ENCODE measurements around the gene PEMT. TPM values are rescaled to one million over a fixed set of nuclear protein-coding genes. Genes with fewer than 3 reads are reported as not detected.

Gene PEMT
- total RNA-seq, 1 experiment from 2014 or later, result 53.1 TPM

DNA sequence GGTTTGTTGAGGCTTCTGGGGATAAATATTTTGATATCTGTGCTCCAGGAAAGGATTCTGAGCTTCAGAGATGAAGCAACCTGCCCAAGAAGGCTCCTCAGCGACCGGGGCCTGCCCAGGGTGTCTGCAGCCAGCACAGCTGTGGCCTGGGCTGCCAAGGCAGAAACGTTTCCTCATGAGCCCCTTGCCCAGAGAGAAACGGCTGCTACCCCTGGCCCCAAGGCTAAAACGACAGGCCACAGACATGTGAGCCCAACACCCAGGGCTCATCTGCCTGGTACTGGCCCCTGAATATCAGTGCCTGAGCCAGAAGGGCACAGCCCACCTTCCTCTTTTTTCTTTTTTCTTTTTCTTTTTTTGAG is 49.9 kb downstream of the PEMT start (continued):
- TF ChIP-seq ZNF263 (CRISPR knock-in tag; IDR thresholded peaks at IDR 0.05; ENCODE audit: low read depth) (no peak), NFE2L1 (CRISPR knock-in tag; IDR thresholded peaks at IDR 0.05) (no peak), CREM (CRISPR knock-in tag; IDR thresholded peaks at IDR 0.05) (no peak), ZNF121 (CRISPR knock-in tag; IDR thresholded peaks at IDR 0.05) (no peak), MYBL2 (CRISPR knock-in tag; IDR thresholded peaks at IDR 0.05) (no peak)
- TF ChIP-seq, protein P1, sequence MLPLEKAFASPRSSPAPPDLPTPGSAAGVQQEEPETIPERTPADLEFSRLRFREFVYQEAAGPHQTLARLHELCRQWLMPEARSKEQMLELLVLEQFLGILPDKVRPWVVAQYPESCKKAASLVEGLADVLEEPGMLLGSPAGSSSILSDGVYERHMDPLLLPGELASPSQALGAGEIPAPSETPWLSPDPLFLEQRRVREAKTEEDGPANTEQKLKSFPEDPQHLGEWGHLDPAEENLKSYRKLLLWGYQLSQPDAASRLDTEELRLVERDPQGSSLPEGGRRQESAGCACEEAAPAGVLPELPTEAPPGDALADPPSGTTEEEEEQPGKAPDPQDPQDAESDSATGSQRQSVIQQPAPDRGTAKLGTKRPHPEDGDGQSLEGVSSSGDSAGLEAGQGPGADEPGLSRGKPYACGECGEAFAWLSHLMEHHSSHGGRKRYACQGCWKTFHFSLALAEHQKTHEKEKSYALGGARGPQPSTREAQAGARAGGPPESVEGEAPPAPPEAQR (CRISPR knock-in tag; IDR thresholded peaks at IDR 0.05), result no peak

DNA sequence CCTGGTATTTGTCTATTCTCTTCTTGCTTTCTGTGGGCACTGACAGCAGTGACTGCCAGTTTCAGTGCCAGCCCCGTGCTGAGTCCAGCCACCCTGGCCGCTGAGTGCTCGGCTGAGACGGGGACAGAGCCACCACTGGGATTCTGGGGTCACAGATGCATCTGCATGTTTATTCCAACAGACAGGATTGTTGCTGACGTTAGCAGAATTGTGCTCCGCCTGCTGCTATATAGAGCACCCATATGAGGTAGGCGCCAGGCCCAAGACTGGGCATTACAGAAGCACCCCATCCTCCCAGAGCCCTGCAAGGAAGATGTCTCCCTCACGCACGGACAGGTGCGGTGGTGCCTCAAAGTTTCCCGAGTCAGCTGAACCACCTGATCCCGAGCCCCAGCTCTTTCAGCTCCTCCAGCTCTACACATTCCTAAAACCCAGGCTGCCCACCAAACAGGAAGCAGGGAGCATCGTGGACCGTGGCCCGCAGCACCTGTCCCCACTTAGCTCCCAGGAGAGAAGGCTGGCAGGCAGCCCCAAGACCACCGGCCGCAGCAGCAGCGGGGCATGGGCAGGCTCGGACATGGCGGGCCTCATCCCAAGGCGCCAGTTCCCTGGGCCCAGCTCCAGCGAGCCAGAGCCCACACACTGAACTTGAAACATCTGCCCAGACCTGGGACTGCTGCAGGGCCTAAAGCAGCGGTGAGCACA is 50.4 kb downstream of the PEMT start:
- Mint-ChIP-seq H3K9me3 (no peaks in the 10 kb centered on the region), H3K4me3 (no peak overlapping the region), H3K27me3 (ENCODE audit: low read depth) (no peaks in the 10 kb centered on the region), H3K36me3 (no peaks in the 10 kb centered on the region), H3K4me1 (peaks cover 4% of the 10 kb centered on the region; the same call in 1 of the 2 replicates), H3K27ac (0 out of 2 replicates have a peak overlapping the region, but pooled peaks have one; percentile 4)
- ATAC-seq (no peak), DNase-seq (ENCODE audit: low spot score) (no peak)
- ChIA-PET CTCF (interaction anchor here (1.1 to 3.1 kb wide), 2 partner anchors 28 to 44 kb away, joined by 5 to 16 read pairs; no protein-coding TSS in a partner anchor), POLR2A (no interaction called here)
- TF ChIP-seq, protein P2, sequence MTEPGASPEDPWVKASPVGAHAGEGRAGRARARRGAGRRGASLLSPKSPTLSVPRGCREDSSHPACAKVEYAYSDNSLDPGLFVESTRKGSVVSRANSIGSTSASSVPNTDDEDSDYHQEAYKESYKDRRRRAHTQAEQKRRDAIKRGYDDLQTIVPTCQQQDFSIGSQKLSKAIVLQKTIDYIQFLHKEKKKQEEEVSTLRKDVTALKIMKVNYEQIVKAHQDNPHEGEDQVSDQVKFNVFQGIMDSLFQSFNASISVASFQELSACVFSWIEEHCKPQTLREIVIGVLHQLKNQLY (CRISPR knock-in tag; IDR thresholded peaks at IDR 0.05), result no peak
- TF ChIP-seq, protein P3, sequence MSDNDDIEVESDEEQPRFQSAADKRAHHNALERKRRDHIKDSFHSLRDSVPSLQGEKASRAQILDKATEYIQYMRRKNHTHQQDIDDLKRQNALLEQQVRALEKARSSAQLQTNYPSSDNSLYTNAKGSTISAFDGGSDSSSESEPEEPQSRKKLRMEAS (CRISPR knock-in tag; IDR thresholded peaks at IDR 0.05), result no peak
- no peak for TF ChIP-seq NR2C2 (CRISPR knock-in tag; IDR thresholded peaks at IDR 0.05)
- TF ChIP-seq MYBL2 (CRISPR knock-in tag; IDR thresholded peaks at IDR 0.05), result no peak
- TF ChIP-seq NFYB (CRISPR knock-in tag; conservative IDR thresholded peaks at IDR 0.05; ENCODE audit: low read depth), result no peak
- no peak for TF ChIP-seq CREM (CRISPR knock-in tag; IDR thresholded peaks at IDR 0.05)
- TF ChIP-seq CBFB (CRISPR knock-in tag; IDR thresholded peaks at IDR 0.05; ENCODE audit: low read depth), result no peak
- TF ChIP-seq, protein P4, sequence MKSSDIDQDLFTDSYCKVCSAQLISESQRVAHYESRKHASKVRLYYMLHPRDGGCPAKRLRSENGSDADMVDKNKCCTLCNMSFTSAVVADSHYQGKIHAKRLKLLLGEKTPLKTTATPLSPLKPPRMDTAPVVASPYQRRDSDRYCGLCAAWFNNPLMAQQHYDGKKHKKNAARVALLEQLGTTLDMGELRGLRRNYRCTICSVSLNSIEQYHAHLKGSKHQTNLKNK (CRISPR knock-in tag; IDR thresholded peaks at IDR 0.05), result no peak

DNA sequence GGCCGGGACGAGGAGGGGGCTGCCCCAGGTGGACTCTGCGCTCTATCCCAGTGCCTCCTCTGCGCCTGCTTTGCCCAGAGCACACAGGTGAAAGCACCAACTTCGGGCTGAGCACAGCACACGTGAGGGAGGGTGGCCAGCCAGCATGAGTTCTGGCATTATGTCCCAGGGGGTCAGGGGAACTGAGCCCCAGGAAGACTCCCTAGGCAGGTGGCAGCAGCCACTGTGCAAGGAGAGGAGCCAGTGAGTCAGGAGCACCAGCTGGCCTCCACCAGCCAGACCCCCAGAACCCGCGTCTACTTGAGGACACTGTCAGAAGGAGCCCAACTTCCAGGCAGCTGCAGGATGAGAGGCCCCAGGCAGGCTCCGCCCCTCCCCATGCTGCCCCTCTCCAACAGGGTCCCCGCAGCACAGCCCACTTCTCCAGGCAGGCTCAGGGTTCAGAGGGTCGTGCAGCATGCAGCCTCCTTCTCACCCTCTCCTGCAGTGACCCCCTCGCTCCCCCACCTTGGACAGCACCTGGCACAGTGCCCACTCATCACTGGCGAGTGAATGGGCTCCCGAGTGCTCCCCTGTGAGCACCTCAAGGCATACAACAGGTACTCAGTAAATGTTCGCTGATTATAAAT is 51.1 kb downstream of the PEMT start:
- peak; percentile 31 for DNase-seq (ENCODE audit: low spot score)
- ATAC-seq, result peak; percentile 63
- TF ChIP-seq, protein P3 (CRISPR knock-in tag; IDR thresholded peaks at IDR 0.05), result no peak
- TF ChIP-seq EMX1 (CRISPR knock-in tag; IDR thresholded peaks at IDR 0.05), result no peak
- CTCF ChIA-PET, result interaction anchor here (1.1 to 3.1 kb wide), 4 partner anchors 28 to 45 kb away, joined by 4 to 16 read pairs (median 10); partner anchors contain the start of gene RASD1
- Mint-ChIP-seq H3K4me3 (no peak overlapping the region), H3K27ac (0 out of 2 replicates have a peak overlapping the region, but pooled peaks have one; percentile 4), H3K9me3 (no peaks in the 10 kb centered on the region), H3K27me3 (ENCODE audit: low read depth) (no peaks in the 10 kb centered on the region), H3K4me1 (peaks cover 4% of the 10 kb centered on the region; the same call in 1 of the 2 replicates), H3K36me3 (no peaks in the 10 kb centered on the region)
- POLR2A ChIA-PET, result no interaction called here

DNA sequence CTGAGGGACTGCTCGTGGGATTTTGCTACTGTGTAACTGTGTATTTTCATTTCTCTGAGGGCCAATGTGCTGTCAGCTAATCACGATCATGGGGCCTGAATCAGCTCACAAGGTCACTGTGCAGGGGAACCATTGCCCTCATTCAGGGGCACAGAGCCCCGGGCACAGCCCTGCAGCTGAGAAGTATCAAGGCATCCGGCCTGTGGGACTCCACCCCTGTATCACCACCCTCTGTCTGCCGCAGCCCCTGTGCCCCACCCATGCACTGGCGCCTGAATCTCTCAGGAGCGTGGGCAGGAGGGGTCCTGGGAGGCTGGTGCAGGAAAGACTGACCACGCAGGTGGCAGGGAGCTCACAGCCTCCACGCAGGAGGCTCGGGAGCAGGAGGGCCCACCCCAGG is 51.9 kb downstream of the PEMT start:
- ATAC-seq, result no peak
- H3K4me1 Mint-ChIP-seq, result peaks cover 4% of the 10 kb centered on the region; the same call in 1 of the 2 replicates
- ChIA-PET POLR2A (no interaction called here), CTCF (interaction anchor here (1.6 to 3.1 kb wide), 3 partner anchors 29 to 46 kb away, joined by 4 to 16 read pairs (median 14); partner anchors contain the start of gene RASD1)
- no peaks in the 10 kb centered on the region for H3K9me3 Mint-ChIP-seq
- no peak overlapping the region for H3K4me3 Mint-ChIP-seq
- peak overlapping the region; percentile 13; the same call in 1 of the 2 replicates for H3K27ac Mint-ChIP-seq
- TF ChIP-seq ELF4 (CRISPR knock-in tag; IDR thresholded peaks at IDR 0.05; ENCODE audit: low read depth) (no peak), CBFB (CRISPR knock-in tag; IDR thresholded peaks at IDR 0.05; ENCODE audit: low read depth) (no peak), IRF2 (CRISPR knock-in tag; IDR thresholded peaks at IDR 0.05; ENCODE audit: borderline replicate concordance, low read depth) (no peak), GABPB1 (CRISPR knock-in tag; IDR thresholded peaks at IDR 0.05) (no peak)
- TF ChIP-seq, protein P5, sequence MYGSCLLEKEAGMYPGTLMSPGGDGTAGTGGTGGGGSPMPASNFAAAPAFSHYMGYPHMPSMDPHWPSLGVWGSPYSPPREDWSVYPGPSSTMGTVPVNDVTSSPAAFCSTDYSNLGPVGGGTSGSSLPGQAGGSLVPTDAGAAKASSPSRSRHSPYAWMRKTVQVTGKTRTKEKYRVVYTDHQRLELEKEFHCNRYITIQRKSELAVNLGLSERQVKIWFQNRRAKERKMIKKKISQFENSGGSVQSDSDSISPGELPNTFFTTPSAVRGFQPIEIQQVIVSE (CRISPR knock-in tag; IDR thresholded peaks at IDR 0.05; ENCODE audit: borderline replicate concordance), result no peak
- TF ChIP-seq, protein P6, sequence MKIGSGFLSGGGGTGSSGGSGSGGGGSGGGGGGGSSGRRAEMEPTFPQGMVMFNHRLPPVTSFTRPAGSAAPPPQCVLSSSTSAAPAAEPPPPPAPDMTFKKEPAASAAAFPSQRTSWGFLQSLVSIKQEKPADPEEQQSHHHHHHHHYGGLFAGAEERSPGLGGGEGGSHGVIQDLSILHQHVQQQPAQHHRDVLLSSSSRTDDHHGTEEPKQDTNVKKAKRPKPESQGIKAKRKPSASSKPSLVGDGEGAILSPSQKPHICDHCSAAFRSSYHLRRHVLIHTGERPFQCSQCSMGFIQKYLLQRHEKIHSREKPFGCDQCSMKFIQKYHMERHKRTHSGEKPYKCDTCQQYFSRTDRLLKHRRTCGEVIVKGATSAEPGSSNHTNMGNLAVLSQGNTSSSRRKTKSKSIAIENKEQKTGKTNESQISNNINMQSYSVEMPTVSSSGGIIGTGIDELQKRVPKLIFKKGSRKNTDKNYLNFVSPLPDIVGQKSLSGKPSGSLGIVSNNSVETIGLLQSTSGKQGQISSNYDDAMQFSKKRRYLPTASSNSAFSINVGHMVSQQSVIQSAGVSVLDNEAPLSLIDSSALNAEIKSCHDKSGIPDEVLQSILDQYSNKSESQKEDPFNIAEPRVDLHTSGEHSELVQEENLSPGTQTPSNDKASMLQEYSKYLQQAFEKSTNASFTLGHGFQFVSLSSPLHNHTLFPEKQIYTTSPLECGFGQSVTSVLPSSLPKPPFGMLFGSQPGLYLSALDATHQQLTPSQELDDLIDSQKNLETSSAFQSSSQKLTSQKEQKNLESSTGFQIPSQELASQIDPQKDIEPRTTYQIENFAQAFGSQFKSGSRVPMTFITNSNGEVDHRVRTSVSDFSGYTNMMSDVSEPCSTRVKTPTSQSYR (CRISPR knock-in tag; IDR thresholded peaks at IDR 0.05), result no peak
- no peak for DNase-seq (ENCODE audit: low spot score)
- H3K36me3 Mint-ChIP-seq, result no peaks in the 10 kb centered on the region
- no peaks in the 10 kb centered on the region for H3K27me3 Mint-ChIP-seq (ENCODE audit: low read depth)

All from WTC11 (cell line).